HepG2 (cell line): ENCODE results near the gene CCDC144A. TPM values are rescaled to one million over a fixed set of nuclear protein-coding genes. Genes with fewer than 3 reads are reported as not detected.

Source experiments
- ATAD3A ChIP-seq: sonication (generic); formaldehyde crosslinking; IDR thresholded peaks from 2 replicates; pipeline ENCODE4 v1.4.0; 2020; ENCODE audit warnings: missing genetic modification reagents
- CENPBD1 ChIP-seq: sonication (generic); formaldehyde crosslinking; IDR thresholded peaks from 2 replicates; pipeline ENCODE4 v1.8.0; 2022; ENCODE audit warnings: missing genetic modification reagents, low read depth, mild to moderate bottlenecking, borderline replicate concordance
- E2F2 ChIP-seq: sonication (generic); formaldehyde crosslinking; IDR thresholded peaks from 2 replicates; pipeline ENCODE4 v1.4.0; 2020; ENCODE audit warnings: missing genetic modification reagents, borderline replicate concordance
- KIAA2018 ChIP-seq: sonication (generic); formaldehyde crosslinking; IDR thresholded peaks from 2 replicates; pipeline ENCODE4 v1.5.0; 2020; ENCODE audit warnings: mild to moderate bottlenecking, missing genetic modification reagents, borderline replicate concordance
- ONECUT2 ChIP-seq: sonication (generic); formaldehyde crosslinking; IDR thresholded peaks from 2 replicates; pipeline ENCODE4 v1.4.0; 2020; ENCODE audit warnings: missing genetic modification reagents
- PAXIP1 ChIP-seq: sonication (generic); formaldehyde crosslinking; conservative IDR thresholded peaks from 2 replicates; pipeline ENCODE4 v1.4.0; 2020; ENCODE audit warnings: mild to moderate bottlenecking, missing genetic modification reagents, moderate library complexity
- PHF20 ChIP-seq: sonication (generic); formaldehyde crosslinking; IDR thresholded peaks from 2 replicates; pipeline ENCODE4 v1.5.0; 2020; ENCODE audit warnings: mild to moderate bottlenecking, missing genetic modification reagents
- REPIN1 ChIP-seq: sonication (generic); formaldehyde crosslinking; IDR thresholded peaks from 2 replicates; pipeline ENCODE4 v1.8.0; 2022; ENCODE audit warnings: missing genetic modification reagents, low read depth, mild to moderate bottlenecking, borderline replicate concordance
- TFE3 ChIP-seq: IDR thresholded peaks from 2 replicates; pipeline ENCODE4 v1.6.1; 2016
- YEATS4 ChIP-seq: sonication (generic); formaldehyde crosslinking; IDR thresholded peaks from 2 replicates; pipeline ENCODE4 v1.4.0; 2020; ENCODE audit warnings: missing genetic modification reagents, borderline replicate concordance
- ZFY ChIP-seq: sonication (generic); formaldehyde crosslinking; IDR thresholded peaks from 2 replicates; pipeline ENCODE4 v1.4.0; 2020; ENCODE audit warnings: missing genetic modification reagents
- ZNF382 ChIP-seq: sonication (generic); formaldehyde crosslinking; IDR thresholded peaks from 2 replicates; pipeline ENCODE4 v1.5.0; 2020; ENCODE audit warnings: missing genetic modification reagents, mild to moderate bottlenecking, borderline replicate concordance
- ZNF713 ChIP-seq: sonication (generic); formaldehyde crosslinking; IDR thresholded peaks from 2 replicates; pipeline ENCODE4 v1.4.0; 2020; ENCODE audit warnings: mild to moderate bottlenecking, missing genetic modification reagents
- polyA plus RNA-seq, 8 experiments: library from polyadenylated mRNA; depleted of rRNA in 3 of 8; stranded (reverse) in 7 of 8; unstranded in 1 of 8; fragments of >200 nt; fragmentation: Illumina TruSeq in 4 of 8; extraction: Trizol in 4 of 8; gene quantifications; 2 replicates each; pipeline versions ENCODE4 v1.2.1 to v1.2.3, GENCODE V29; 2011 to 2016; ENCODE audit warnings: low read depth in 4 of 8, missing spikeins in 1 of 8, mixed read lengths in 1 of 8; ENCODE audit not compliant: insufficient read depth in 1 of 8
- total RNA-seq, 5 experiments: library from RNA; depleted of rRNA; stranded (reverse); fragments of >200 nt; fragmentation: Illumina TruSeq; extraction: Trizol; gene quantifications; 2 replicates each; pipeline ENCODE4 v1.2.3, GENCODE V29; 2016; ENCODE audit warnings: low read depth in 1 of 5

CCDC144A gene
- total and polyA plus RNA-seq, 2 of the 13 experiments (the other 11 are each of a cell fraction or from before 2014, with no cell fraction given): 0.09 TPM; not detected in 1

- TF ChIP-seq KIAA2018 (CRISPR knock-in tag) (no peak), ONECUT2 (CRISPR knock-in tag) (no peak), PAXIP1 (CRISPR knock-in tag) (no peak; the same call in 1 of the 2 replicates), ZFY (CRISPR knock-in tag) (peak; percentile 98), ATAD3A (CRISPR knock-in tag) (no peak), ZNF713 (0 out of 2 replicates have a peak, but pooled peaks have one; percentile 27), CENPBD1 (no peak; the same call in 1 of the 2 replicates), ZNF382 (CRISPR knock-in tag) (no peak), E2F2 (CRISPR knock-in tag) (peak; percentile 65; the same call in 1 of the 2 replicates), YEATS4 (CRISPR knock-in tag) (peak; percentile 83), REPIN1 (peak; percentile 88; the same call in 1 of the 2 replicates), PHF20 (peak; percentile 64; the same call in 1 of the 2 replicates), TFE3 (CRISPR knock-in tag) (no peak)
Measured at GRCh38 chr17:16653367-16654041, 36.5 kb upstream of the CCDC144A start, which contains the start of gene ZNF624 (continued).
